Choroid plexus epithelial cell (primary cell): ENCODE data around the gene PRR20G.

ENCODE experiments used
- DNase-seq: peaks from one replicate; pipeline ENCODE4 v3.0.0-alpha.2; 2010; ENCODE audit warnings: low read depth
- H3K4me3 ChIP-seq: 2 replicates; pipeline ENCODE4 v1.5.1; 2011; ENCODE audit warnings: low read depth, mild to moderate bottlenecking, control low read depth, low read length, moderate library complexity
- CTCF ChIP-seq: conservative IDR thresholded peaks from 2 replicates; pipeline ENCODE4 v1.5.1; 2011; ENCODE audit warnings: low read depth, mild to moderate bottlenecking, control low read depth, inconsistent platforms, low read length, moderate library complexity

The PRR20G gene

GRCh38 chr3:127275287-127275781 is 12.5 kb downstream of the PRR20G start:
- DNase-seq: no peak
- no peak overlapping the region for H3K4me3 ChIP-seq

GRCh38 chr3:127274200-127274760 is 13.6 kb downstream of the PRR20G start:
- no peak overlapping the region for H3K4me3 ChIP-seq
- no peak for DNase-seq
- no peak for TF ChIP-seq CTCF

More at GRCh38 chr3:127275287-127275781, 12.5 kb downstream of the PRR20G start:
- TF ChIP-seq CTCF: no peak

- no peak overlapping the region for H3K4me3 ChIP-seq
- no peak for DNase-seq
- no peak for TF ChIP-seq CTCF
Measured at GRCh38 chr3:127273206-127273605, 14.6 kb downstream of the PRR20G start.

GRCh38 chr3:127266186-127266585 is 21.7 kb downstream of the PRR20G start:
- no peak for DNase-seq
- H3K4me3 ChIP-seq: no peak overlapping the region
- no peak for TF ChIP-seq CTCF

GRCh38 chr3:127265581-127265981 is 22.3 kb downstream of the PRR20G start:
- H3K4me3 ChIP-seq: no peak overlapping the region
- no peak for TF ChIP-seq CTCF
- no peak for DNase-seq

DNA sequence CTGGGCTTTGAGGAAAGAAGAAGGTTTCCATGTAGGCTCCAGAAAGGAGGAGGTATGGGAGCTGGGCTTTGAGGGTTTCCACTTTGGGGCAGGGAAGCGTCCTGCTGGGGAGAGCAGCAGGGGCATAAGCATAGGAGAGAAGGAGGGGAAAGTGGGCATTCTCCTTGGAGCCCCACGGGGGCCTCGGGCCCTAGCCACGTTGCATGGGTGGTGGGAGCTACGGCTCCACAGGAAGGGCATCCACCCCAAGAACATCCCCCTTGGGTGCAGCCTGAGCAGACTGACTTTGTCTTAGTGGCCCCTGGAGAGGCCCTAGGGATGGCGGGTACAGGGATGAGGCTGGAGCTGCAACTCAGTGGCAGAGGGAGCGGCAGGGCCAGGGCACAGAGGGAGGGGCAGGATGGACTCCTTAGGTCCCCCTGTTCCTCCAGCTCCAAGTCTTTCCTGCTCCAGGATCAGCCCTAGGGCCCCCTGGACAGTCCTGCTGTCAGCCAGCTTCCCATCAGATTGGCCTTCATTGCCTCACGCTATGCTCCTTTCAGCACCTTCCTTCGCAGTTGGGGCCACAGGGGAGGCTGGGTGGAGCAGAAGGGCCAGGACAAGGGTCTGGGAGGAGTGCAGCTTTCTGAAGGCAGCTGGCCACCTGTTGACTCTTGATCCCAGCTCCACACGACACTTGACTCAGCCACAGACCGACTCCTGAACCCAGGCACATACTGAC is 22.9 kb downstream of the PRR20G start:
- no peak for TF ChIP-seq CTCF
- no peak overlapping the region for H3K4me3 ChIP-seq
- no peak for DNase-seq

DNA sequence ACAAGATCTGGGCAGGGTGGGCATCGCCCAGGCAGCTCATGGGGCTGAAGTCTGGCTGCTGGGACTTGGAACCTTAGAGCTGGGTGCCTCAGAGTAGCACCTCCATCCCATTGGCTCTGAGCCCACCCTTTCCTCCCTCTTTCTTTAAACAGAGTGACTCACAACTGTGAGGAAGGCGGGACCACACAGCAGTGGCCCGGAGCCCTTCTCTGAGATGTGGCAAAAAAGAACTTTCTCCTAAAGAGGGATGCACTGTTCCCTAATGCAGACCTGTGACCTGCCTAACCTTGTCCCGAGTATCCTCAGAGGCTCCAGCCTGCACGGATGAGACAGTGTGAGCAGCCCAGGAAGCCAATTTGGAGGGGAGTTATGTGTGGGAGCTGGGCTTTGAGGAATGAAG is 23.6 kb downstream of the PRR20G start:
- H3K4me3 ChIP-seq: no peak overlapping the region
- DNase-seq: no peak
- no peak for TF ChIP-seq CTCF
